Germinal center (tissue), 1 donor: ENCODE data around the gene CDC6.

Experiments used
- DNase-seq: peaks from one replicate; pipeline ENCODE4 v3.0.0; 2012; ENCODE audit warnings: mixed read lengths, low spot score

CDC6 gene

GRCh38 chr17:40311575-40311974 is 23.9 kb downstream of the CDC6 start:
- no peak for DNase-seq

GRCh38 chr17:40312131-40312731 is 24.6 kb downstream of the CDC6 start:
- no peak for DNase-seq

GRCh38 chr17:40312893-40313667 is 25.4 kb downstream of the CDC6 start:
- DNase-seq: no peak

GRCh38 chr17:40313668-40314583 is 26.2 kb downstream of the CDC6 start:
- DNase-seq: no peak

- no peak for DNase-seq
Measured at GRCh38 chr17:40314584-40314956, 26.9 kb downstream of the CDC6 start.

GRCh38 chr17:40315206-40315605 is 27.5 kb downstream of the CDC6 start:
- DNase-seq: no peak

- no peak for DNase-seq
Measured at GRCh38 chr17:40315678-40316570, 28.2 kb downstream of the CDC6 start.

- no peak for DNase-seq
Measured at GRCh38 chr17:40316571-40317344, 29.1 kb downstream of the CDC6 start.

GRCh38 chr17:40317345-40317873 is 29.7 kb downstream of the CDC6 start:
- DNase-seq: peak; percentile 73

- peak; percentile 99 for DNase-seq
Measured at GRCh38 chr17:40317880-40318829, 30.5 kb downstream of the CDC6 start.

GRCh38 chr17:40318830-40319391 is 31.2 kb downstream of the CDC6 start:
- no peak for DNase-seq

- no peak for DNase-seq
Measured at GRCh38 chr17:40319651-40320540, 32.2 kb downstream of the CDC6 start.

GRCh38 chr17:40320756-40321523 is 33.3 kb downstream of the CDC6 start:
- DNase-seq: no peak

GRCh38 chr17:40321524-40321929 is 33.8 kb downstream of the CDC6 start:
- no peak for DNase-seq

GRCh38 chr17:40321961-40322357 is 34.3 kb downstream of the CDC6 start:
- DNase-seq: no peak

- DNase-seq: peak; percentile 89
Measured at GRCh38 chr17:40322358-40323315, 35.0 kb downstream of the CDC6 start.
